Urinary bladder (tissue), 4 donors: Measurements from ENCODE around the gene ELOVL2. TPM values are rescaled to one million over a fixed set of nuclear protein-coding genes. Genes with fewer than 3 reads are reported as not detected.

ENCODE experiments used
- DNase-seq: peaks from one replicate; pipeline ENCODE4 v3.0.0-alpha.2; 2015; ENCODE audit errors: extremely low spot score
- H3K27ac ChIP-seq: one replicate; pipeline ENCODE4 v1.5.1; 2013; ENCODE audit warnings: low read depth, mild to moderate bottlenecking, moderate library complexity
- H3K36me3 ChIP-seq: one replicate; pipeline ENCODE4 v1.6.1; 2013; ENCODE audit warnings: mild to moderate bottlenecking, moderate library complexity; ENCODE audit not compliant: insufficient read depth
- H3K4me1 ChIP-seq: one replicate; pipeline ENCODE4 v1.6.1; 2013; ENCODE audit warnings: mild to moderate bottlenecking, moderate library complexity; ENCODE audit not compliant: insufficient read depth
- H3K4me3 ChIP-seq: one replicate; pipeline ENCODE4 v1.5.1; 2013; ENCODE audit warnings: low read depth, low read length
- WGBS: extraction: QIAGEN DNeasy Blood & Tissue Kit; methylation state at CpG from one replicate; pipeline ENCODE4 v1.1.7; 2013; 5-methylcytosine and 5-hydroxymethylcytosine counted together
- polyA plus RNA-seq: library from polyadenylated mRNA; stranded (reverse); fragments of 200-250 nt; gene quantifications from one replicate; pipeline ENCODE4 v1.2.3, GENCODE V29; 2013
- total RNA-seq: library from RNA; depleted of rRNA; stranded (reverse); fragments of >200 nt; gene quantifications from one replicate; pipeline ENCODE4 v1.2.3, GENCODE V29; 2014
- donor health status: healthy with polysubstance abuse.
- donor health status: healthy.

ELOVL2 gene
- total and polyA plus RNA-seq, 2 donors, result 4.1 to 6.2 TPM

DNA sequence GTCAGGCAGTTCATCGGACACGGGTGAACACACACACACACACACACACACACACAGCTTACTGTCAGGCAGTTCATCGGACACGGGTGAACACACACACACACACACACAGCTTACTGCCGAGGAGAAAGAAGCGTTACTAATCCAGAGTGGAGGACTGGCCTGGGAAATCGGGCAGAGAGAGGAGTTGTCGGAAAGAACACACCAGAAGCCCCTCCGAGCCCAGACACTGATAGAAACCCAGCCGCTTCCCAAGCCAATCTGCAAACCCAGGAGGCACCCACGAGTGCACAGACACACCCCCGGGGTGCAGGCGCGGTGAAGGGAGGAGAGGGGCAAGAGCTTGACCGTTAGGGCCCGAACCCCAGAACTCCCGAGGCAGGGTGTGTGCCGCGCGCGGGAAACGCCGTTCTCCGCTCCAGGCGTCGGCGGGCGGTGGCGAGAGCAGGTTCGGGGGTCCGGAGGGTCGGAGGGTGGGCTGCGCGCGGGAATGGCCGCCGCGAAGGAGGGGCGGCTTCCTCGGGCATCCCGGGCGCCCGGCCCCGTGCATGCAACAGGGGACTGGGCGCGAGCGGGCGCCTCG lies 636 bp downstream of the ELOVL2 start:
- under 1% methylated on average over 49 of the region's 49 CpGs for WGBS
- no peak for DNase-seq
- no peaks in the 10 kb centered on the region for H3K36me3 ChIP-seq
- H3K4me1 ChIP-seq, result peaks cover 8% of the 10 kb centered on the region
- H3K27ac ChIP-seq, result no peak overlapping the region
- peak overlapping the region; percentile 81 for H3K4me3 ChIP-seq

DNA sequence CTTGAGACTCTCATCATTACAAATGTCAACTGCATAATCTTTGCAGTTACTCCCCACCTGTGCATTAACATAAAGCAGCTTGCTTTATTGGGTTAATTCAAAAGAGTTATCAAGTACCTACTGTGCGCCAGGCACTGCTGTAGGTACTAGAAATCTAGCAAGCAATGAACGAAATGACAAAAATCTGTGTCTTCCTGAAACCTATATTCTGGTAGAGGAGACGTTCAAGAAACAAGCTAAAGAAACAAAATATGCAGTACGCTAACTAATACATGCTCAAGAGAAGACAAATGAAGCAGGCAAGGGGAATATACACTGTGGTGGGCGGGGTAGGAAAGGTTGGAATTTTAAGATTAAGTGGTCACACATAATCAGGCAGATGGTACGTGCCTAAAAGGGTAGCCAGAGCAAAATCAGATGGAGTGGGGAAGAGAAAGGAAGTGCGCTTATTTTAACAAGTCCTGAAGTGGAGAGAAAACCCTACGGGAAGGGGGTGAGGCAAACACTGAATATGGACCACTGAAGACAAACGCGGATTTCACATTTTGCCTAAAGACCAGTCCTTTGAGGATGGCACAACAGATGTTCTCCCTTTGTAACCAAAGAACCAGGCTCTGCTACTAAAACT lies 1.2 kb downstream of the ELOVL2 start:
- H3K27ac ChIP-seq, result no peak overlapping the region
- no peak overlapping the region for H3K4me3 ChIP-seq
- 52% methylated on average over 10 of the region's 10 CpGs for WGBS

DNA sequence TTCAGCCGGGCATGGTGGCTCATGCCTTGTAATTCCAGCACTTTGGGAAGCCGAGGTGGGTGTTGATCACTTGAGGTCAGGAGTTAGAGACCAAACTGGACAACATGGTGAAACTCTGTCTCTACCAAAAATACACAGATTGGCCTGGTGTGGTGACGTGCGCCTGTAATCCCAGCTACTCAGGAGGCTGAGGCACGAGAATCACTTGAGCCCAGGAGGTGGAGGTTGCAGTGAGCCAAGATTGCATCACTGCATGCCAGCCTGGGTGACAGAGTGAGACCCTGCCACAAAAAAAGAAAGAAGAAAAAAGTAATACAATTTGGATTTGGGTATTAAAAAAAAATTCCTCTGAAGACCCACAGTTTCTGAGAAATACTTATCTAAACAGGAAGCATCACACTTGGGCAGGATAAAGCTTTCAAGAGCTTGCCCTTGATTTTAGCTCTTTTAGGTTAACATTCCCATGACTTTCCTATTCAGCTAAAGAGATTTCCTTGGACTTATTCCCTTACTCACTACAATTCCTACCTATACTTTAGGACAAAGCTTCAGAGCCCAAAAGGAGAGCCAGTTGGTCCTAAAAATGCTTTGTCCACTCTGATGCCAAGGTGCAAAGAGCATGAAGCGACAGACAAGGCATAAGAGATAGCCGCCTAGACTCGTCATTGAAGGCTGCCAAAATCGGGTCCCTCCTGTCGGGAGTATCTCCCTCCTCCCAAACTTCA lies 1.9 kb downstream of the ELOVL2 start:
- no peaks in the 10 kb centered on the region for H3K36me3 ChIP-seq
- 73% methylated on average over 10 of the region's 10 CpGs for WGBS
- no peak overlapping the region for H3K27ac ChIP-seq
- H3K4me3 ChIP-seq, result no peak overlapping the region
- no peak for DNase-seq
- peaks cover 8% of the 10 kb centered on the region for H3K4me1 ChIP-seq

More for the DNA sequence above, 1.2 kb downstream of the ELOVL2 start:
- no peak for DNase-seq
- Histone ChIP-seq H3K4me1 (peaks cover 8% of the 10 kb centered on the region), H3K36me3 (no peaks in the 10 kb centered on the region)

DNA sequence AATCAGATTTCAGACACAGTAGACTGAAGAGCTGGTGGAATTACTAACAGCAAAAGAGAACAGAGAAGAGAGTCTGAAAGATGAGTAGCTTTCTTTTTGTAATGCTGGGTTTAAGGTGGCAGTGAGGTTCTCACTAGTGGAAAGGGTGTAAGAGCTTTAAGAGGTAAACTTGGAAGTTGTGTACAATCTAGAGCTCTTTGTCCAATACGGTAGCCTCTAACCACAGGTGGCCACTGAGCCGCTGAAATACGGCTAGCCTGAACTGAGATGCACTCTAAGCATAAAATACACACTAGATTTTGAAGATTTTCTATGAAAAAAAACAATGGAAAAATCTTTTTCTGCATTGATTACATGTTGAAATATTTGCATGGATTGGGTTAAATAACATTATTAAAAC lies 4.0 kb downstream of the ELOVL2 start:
- no peak for DNase-seq
- Histone ChIP-seq H3K27ac (no peak overlapping the region), H3K4me3 (no peak overlapping the region), H3K4me1 (peaks cover 8% of the 10 kb centered on the region), H3K36me3 (no peaks in the 10 kb centered on the region)
- WGBS, result 88% methylated on average over 3 of the region's 3 CpGs

DNA sequence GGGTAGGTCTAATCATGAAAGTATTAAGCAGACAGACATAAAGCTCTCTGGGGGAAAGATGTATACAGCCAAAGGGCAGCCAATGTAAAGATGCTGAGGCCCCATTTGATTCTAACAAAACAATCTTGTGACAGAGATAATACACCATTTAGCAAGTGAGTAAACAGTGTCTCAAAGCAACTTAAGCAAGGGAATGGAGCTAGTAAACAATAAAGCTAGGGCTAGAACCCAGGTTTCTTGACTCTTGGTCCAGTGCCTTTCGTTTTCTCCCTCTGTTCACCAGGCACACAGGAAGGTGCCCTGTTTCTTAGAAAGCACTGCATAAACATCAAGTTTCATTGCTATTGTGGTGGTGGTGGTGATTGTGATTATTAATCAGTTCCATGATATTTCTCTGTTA lies 5.1 kb downstream of the ELOVL2 start:
- Histone ChIP-seq H3K36me3 (no peaks in the 10 kb centered on the region), H3K4me3 (no peak overlapping the region), H3K27ac (no peak overlapping the region), H3K4me1 (peaks cover 3% of the 10 kb centered on the region)
- WGBS, result 86% methylated on average over 1 of the region's 1 CpG
- no peak for DNase-seq

DNA sequence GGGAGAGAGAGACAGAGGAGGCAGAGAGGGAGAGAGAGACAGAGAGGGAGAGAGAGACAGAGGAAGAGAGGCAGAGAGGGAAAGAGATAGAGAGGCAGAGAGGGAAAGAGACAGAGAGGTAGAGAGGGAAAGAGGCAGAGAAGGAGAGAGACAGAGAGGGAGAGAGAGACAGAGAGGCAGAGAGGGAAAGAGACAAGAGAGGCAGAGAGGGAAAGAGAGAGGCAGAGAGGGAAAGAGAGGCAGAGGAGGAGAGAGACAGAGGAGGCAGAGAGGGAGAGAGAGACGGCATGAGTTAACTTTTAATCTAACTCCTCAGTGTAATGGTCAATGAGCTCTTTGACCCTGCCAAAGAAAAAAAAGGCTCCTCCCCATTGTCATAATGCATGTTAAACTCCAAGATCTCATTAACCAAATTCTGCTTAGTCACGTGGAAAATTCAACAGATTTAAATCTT lies 7.1 kb downstream of the ELOVL2 start:
- 79% methylated on average over 2 of the region's 2 CpGs for WGBS
- Histone ChIP-seq H3K27ac (no peak overlapping the region), H3K4me3 (no peak overlapping the region), H3K36me3 (no peaks in the 10 kb centered on the region), H3K4me1 (no peaks in the 10 kb centered on the region)
- DNase-seq, result no peak

DNA sequence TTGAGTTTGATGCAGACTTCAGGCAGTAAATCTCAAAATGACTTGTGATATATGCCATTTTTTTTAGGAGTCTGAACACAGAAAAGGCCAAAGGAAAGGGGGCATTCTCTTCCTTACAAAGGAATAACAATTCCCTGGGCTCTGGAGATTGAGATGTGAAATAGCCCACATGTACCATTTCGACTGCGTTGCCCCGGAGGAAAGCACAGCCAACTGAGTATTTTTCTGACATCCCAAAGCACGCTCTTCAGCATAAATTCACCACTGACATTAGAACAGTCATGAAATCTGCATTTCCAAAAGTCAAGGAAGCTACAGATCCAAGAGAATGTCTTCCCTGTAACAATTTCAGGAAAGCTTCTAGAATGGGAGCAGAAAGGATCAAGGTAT lies 7.8 kb downstream of the ELOVL2 start:
- WGBS, result 56% methylated on average over 4 of the region's 4 CpGs

DNA sequence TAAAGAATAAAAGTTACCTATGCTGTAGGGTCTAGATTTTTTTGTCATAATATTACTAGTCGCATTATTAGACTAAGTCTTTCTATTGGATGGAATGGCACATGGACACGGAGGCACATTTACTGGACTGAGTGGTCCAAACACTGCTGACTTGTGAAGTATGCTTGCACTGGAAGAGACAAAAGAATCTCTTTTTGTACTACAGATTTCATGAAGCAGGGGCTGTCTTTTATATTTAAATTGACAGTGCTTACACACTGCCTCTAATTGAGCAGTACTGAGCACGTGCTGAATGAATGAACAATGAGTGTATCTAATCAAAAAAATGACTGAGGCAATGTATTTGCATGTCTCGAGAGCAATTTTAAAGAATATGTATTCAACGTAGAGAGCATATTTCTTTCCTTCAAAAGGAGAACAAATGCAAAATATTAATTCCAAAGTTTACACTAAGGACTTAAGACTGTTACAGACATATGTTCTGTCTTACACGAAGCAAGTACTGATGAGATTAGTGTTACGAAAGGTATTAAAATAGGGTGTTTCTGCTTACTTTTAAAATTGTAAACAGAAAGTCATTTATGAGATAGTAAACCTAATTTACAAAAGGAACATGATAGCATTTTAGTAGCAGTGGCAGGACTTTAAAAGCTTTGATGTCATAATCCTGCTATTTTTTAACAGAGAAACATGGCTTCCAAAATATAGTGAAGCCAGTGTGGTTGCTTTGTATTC lies 8.3 kb downstream of the ELOVL2 start:
- H3K27ac ChIP-seq, result no peak overlapping the region
- no peak overlapping the region for H3K4me3 ChIP-seq
- DNase-seq, result no peak
- H3K36me3 ChIP-seq, result no peaks in the 10 kb centered on the region
- no peaks in the 10 kb centered on the region for H3K4me1 ChIP-seq
- 47% methylated on average over 7 of the region's 7 CpGs for WGBS

More for the DNA sequence above, 7.8 kb downstream of the ELOVL2 start:
- H3K27ac ChIP-seq, result no peak overlapping the region
- DNase-seq, result no peak
- H3K36me3 ChIP-seq, result no peaks in the 10 kb centered on the region
- no peaks in the 10 kb centered on the region for H3K4me1 ChIP-seq
- no peak overlapping the region for H3K4me3 ChIP-seq

DNA sequence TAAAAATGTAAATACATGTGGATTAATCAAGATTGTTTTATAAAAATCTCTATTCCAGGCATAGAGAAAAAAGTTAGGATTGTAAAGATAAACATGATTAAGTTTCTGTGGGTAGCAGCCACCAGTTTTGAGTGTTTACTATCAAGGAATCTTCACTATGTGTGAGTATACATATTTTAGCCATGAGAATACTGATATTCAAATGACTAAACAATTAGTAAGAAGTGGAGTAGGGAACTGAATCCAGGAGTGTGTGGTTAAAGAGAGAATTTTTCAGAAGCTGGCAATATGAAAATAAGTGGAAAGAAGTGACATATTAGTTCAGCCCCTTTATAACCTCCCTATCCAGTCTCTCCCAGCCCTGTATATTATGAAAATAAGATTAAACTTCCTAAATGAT lies 10.3 kb downstream of the ELOVL2 start:
- Histone ChIP-seq H3K4me3 (no peak overlapping the region), H3K4me1 (no peaks in the 10 kb centered on the region), H3K36me3 (no peaks in the 10 kb centered on the region), H3K27ac (no peak overlapping the region)
- DNase-seq, result no peak

DNA sequence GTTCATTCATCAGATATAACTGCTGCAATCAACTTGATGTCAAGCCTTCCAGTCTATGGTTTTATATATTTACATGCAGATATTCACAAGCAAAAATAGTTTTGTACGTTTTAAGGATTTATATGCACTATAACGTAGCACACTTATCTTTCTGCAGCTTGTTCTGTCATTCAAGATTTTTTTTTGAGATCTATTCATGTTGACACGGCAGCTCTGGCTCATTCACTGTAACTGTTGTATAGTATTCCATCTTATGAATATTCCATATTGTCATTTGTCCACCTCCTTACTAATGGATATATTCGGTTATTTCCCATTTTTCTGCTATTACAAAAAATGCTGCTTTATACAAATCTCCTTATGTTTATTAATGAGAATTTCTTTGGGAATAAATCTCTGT lies 13.2 kb downstream of the ELOVL2 start:
- H3K4me1 ChIP-seq, result no peaks in the 10 kb centered on the region
- no peak overlapping the region for H3K4me3 ChIP-seq
- H3K27ac ChIP-seq, result no peak overlapping the region
- no peak for DNase-seq
- 90% methylated on average over 4 of the region's 4 CpGs for WGBS
- no peaks in the 10 kb centered on the region for H3K36me3 ChIP-seq

DNA sequence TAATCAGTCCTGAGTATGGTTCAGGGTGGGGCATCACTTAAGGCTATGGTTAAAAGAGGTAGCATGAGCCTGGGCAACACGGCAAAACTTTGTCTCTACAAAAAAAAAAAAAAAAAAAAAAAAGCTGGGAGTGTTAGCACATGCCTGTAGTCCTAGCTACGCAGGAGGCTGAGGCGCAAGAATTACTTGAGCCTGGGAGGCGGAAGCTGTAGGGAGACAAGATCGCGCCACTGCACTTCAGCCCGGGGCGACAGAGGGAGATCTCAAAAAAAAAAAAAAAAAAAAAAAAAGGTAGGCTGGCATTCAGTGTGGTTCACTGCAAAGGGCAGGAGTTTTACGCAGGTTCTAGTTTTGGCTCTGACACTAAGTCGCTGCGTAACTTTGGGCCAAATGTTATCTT lies 15.1 kb downstream of the ELOVL2 start:
- no peaks in the 10 kb centered on the region for H3K4me1 ChIP-seq
- no peaks in the 10 kb centered on the region for H3K36me3 ChIP-seq
- no peak overlapping the region for H3K27ac ChIP-seq
- no peak overlapping the region for H3K4me3 ChIP-seq
- WGBS, result 89% methylated on average over 11 of the region's 11 CpGs
- DNase-seq, result no peak

DNA sequence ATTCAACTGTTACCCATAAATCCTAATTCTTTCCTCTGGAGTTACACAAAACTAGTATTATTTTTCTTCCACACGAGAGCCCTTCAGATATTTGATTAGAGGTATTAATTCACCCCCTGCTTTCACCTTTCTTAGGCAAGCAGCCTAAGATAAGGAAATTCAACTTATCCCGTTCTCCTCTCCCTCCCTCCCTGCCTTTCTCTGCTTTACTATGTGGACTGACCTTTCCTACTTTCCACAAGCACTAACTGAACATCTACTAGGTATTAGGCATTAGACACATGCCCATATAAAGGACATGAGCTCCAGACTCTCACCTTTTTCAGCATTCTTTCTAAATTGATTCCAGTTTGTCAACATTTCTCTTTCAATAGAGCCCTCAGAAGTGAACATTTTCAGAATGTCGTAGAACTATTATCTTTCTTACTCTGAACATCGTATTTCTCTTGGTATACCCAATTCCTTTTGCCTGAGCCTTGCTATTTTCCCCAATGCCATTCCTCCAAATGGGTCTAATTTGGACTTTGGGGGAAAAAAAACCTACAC lies 16.5 kb downstream of the ELOVL2 start:
- Histone ChIP-seq H3K36me3 (no peaks in the 10 kb centered on the region), H3K4me3 (no peak overlapping the region), H3K27ac (no peak overlapping the region), H3K4me1 (no peaks in the 10 kb centered on the region)
- DNase-seq, result no peak
- WGBS, result 93% methylated on average over 4 of the region's 4 CpGs

DNA sequence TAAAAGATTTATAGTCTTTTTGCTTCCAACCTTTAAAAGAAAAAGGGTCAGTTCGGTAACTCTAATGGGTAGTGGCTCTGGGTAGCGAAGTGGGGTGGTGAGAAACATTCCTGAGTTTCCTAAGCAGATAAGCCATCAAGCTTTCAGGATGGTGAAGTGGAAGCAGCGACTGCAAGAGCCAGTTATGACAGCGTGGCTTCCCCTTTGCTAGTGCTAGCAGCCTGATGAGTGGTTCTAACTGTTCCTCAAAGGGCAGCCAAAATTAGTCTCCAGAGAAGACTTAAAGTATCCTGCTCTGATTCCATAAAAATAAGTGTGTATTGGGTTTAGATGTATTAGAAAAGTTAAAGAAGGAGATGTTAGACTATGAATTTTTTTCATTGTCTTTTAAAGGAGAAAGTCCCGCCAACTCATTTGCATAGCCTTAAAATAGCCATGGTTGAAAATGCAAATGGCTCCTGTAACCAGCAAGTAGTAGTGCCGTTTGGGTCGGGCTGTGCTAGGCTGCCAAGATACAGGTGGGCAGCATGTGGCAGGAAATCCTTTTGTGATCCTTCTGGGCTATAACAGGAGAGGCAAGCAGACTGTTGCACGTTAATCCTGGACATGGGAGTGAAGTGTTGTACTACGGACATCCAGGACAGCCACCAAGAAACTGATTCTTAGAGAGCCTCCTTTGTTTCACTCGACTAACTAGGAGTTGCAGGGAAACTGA lies 18.0 kb downstream of the ELOVL2 start:
- DNase-seq, result no peak
- Histone ChIP-seq H3K4me1 (no peaks in the 10 kb centered on the region), H3K4me3 (no peak overlapping the region), H3K27ac (no peak overlapping the region), H3K36me3 (no peaks in the 10 kb centered on the region)
- 52% methylated on average over 10 of the region's 10 CpGs for WGBS
